T-helper 2 cell treated with Interferon-gamma antibody and Interleukin-4, amounts not matched to agents 5 μg/mL and 100 μg/mL, for 36 hours (primary cell): ENCODE data around the gene PCED1A.
"Not testable (repeated sequence)": the region's sequence is repeated elsewhere in the genome, so short reads cannot be mapped to it uniquely, and the experiment has no call there.

Experiments
- DNase-seq: peaks from one replicate; pipeline ENCODE4 v3.0.0; 2021; ENCODE audit warnings: low spot score
- H3K27ac Mint-ChIP-seq: one replicate; pipeline ENCODE4 v1.8.0; 2021; ENCODE audit warnings: mild to moderate bottlenecking, mixed read lengths
- H3K27me3 Mint-ChIP-seq: one replicate; pipeline ENCODE4 v1.8.0; 2021; ENCODE audit warnings: low read depth, mixed read lengths
- H3K36me3 Mint-ChIP-seq: one replicate; pipeline ENCODE4 v1.8.0; 2021; ENCODE audit warnings: low read depth, mixed read lengths
- H3K4me1 Mint-ChIP-seq: one replicate; pipeline ENCODE4 v1.8.0; 2021; ENCODE audit warnings: low read depth, mixed read lengths
- H3K4me3 Mint-ChIP-seq: one replicate; pipeline ENCODE4 v1.8.0; 2022; ENCODE audit warnings: mild to moderate bottlenecking, moderate library complexity, mixed read lengths
- H3K9me3 Mint-ChIP-seq: one replicate; pipeline ENCODE4 v1.8.0; 2021; ENCODE audit warnings: mixed read lengths

Gene PCED1A

GRCh38 chr20:2846698-2847097 is 6.2 kb upstream of the PCED1A start:
- H3K36me3 Mint-ChIP-seq, result peaks cover 16% of the 10 kb centered on the region
- peaks cover 10% of the 10 kb centered on the region for H3K4me1 Mint-ChIP-seq
- DNase-seq, result no peak
- no peaks in the 10 kb centered on the region for H3K27me3 Mint-ChIP-seq
- no peak overlapping the region for H3K4me3 Mint-ChIP-seq
- H3K27ac Mint-ChIP-seq, result no peak overlapping the region
- H3K9me3 Mint-ChIP-seq, result no peaks in the 10 kb centered on the region

DNA sequence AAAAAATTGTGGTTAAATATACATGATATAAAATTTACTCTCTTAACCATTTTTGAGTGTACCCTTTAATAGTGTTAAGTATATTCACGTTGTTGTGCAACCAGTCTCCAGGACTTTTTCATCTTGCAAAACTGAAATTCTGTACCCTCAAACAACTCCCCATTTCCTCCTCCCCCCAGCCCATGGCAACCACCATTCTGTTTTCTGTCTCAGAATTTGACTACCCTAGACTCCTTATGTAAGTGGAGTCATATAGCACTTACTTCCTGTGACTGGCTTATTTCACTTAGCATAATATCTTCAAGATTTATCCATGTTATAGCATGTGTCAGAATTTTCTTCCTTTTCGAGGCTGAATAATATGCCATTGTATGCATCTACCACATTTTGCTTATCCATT is 5.2 kb upstream of the PCED1A start:
- H3K36me3 Mint-ChIP-seq, result peaks cover 19% of the 10 kb centered on the region
- no peak overlapping the region for H3K4me3 Mint-ChIP-seq
- no peak for DNase-seq
- no peaks in the 10 kb centered on the region for H3K27me3 Mint-ChIP-seq
- no peak overlapping the region for H3K27ac Mint-ChIP-seq
- peaks cover 14% of the 10 kb centered on the region for H3K4me1 Mint-ChIP-seq
- no peaks in the 10 kb centered on the region for H3K9me3 Mint-ChIP-seq

DNA sequence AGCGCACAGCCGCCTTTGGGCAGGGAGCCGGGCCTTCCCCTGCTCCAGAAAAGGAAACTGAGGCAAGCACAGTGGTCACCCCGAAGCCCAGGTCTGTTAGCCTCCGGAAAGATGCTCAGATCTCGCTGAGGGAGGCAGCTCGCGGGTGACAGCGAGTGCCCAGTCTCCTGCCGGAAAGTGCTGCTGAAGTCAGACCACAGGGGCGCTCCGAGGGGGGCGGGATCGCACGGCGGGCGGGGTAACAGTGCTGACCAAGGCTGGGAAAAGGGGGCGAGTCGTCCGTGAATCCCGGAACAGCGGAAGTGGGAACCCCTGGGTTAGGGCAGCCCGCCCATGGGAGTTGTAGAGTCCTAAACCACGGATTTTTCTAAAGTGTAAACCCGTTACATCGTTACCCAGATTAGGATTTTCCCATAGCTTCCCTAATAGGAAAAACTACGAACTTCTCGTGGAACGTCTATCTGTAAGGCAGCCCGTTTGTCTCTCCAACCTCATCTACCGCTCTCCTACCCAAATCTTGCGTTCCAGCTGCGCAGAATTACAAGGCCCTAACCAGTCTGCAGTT is 594 bp upstream of the PCED1A start:
- Mint-ChIP-seq H3K9me3 (no peaks in the 10 kb centered on the region), H3K36me3 (peaks cover 17% of the 10 kb centered on the region), H3K4me1 (peaks cover 19% of the 10 kb centered on the region), H3K27me3 (no peaks in the 10 kb centered on the region), H3K27ac (peak overlapping the region; percentile 75), H3K4me3 (peak overlapping the region; percentile 88)
- peak; percentile 40 for DNase-seq

GRCh38 chr20:2839732-2840137 is 720 bp downstream of the PCED1A start:
- no peaks in the 10 kb centered on the region for H3K27me3 Mint-ChIP-seq
- peak overlapping the region; percentile 81 for H3K4me3 Mint-ChIP-seq
- no peaks in the 10 kb centered on the region for H3K9me3 Mint-ChIP-seq
- peak overlapping the region; percentile 81 for H3K27ac Mint-ChIP-seq
- H3K36me3 Mint-ChIP-seq, result peaks cover 15% of the 10 kb centered on the region
- no peak for DNase-seq
- peaks cover 13% of the 10 kb centered on the region for H3K4me1 Mint-ChIP-seq

- H3K4me1 Mint-ChIP-seq, result peaks cover 10% of the 10 kb centered on the region
- DNase-seq, result no peak
- peaks cover 11% of the 10 kb centered on the region for H3K36me3 Mint-ChIP-seq
- no peaks in the 10 kb centered on the region for H3K27me3 Mint-ChIP-seq
- no peaks in the 10 kb centered on the region for H3K9me3 Mint-ChIP-seq
- H3K27ac Mint-ChIP-seq, result peak overlapping the region; percentile 81
- peak overlapping the region; percentile 81 for H3K4me3 Mint-ChIP-seq
These were observed 1.4 kb downstream of the PCED1A start for GRCh38 chr20:2838847-2839671.

GRCh38 chr20:2838170-2838797 is 2.2 kb downstream of the PCED1A start:
- H3K4me3 Mint-ChIP-seq, result peak overlapping the region; percentile 17
- H3K27me3 Mint-ChIP-seq, result no peaks in the 10 kb centered on the region
- peaks cover 10% of the 10 kb centered on the region for H3K4me1 Mint-ChIP-seq
- H3K27ac Mint-ChIP-seq, result no peak overlapping the region
- no peak for DNase-seq
- H3K9me3 Mint-ChIP-seq, result no peaks in the 10 kb centered on the region
- H3K36me3 Mint-ChIP-seq, result peaks cover 10% of the 10 kb centered on the region

GRCh38 chr20:2837221-2837960 is 3.1 kb downstream of the PCED1A start:
- H3K4me1 Mint-ChIP-seq, result peaks cover 10% of the 10 kb centered on the region
- H3K36me3 Mint-ChIP-seq, result peaks cover 6% of the 10 kb centered on the region
- no peaks in the 10 kb centered on the region for H3K27me3 Mint-ChIP-seq
- no peaks in the 10 kb centered on the region for H3K9me3 Mint-ChIP-seq
- H3K4me3 Mint-ChIP-seq, result no peak overlapping the region
- no peak for DNase-seq
- H3K27ac Mint-ChIP-seq, result no peak overlapping the region

GRCh38 chr20:2836035-2836434 is 4.4 kb downstream of the PCED1A start:
- Mint-ChIP-seq H3K4me1 (peaks cover 7% of the 10 kb centered on the region), H3K4me3 (no peak overlapping the region), H3K36me3 (peaks cover 5% of the 10 kb centered on the region), H3K27me3 (peaks cover 5% of the 10 kb centered on the region), H3K9me3 (no peaks in the 10 kb centered on the region), H3K27ac (no peak overlapping the region)
- no peak for DNase-seq

DNA sequence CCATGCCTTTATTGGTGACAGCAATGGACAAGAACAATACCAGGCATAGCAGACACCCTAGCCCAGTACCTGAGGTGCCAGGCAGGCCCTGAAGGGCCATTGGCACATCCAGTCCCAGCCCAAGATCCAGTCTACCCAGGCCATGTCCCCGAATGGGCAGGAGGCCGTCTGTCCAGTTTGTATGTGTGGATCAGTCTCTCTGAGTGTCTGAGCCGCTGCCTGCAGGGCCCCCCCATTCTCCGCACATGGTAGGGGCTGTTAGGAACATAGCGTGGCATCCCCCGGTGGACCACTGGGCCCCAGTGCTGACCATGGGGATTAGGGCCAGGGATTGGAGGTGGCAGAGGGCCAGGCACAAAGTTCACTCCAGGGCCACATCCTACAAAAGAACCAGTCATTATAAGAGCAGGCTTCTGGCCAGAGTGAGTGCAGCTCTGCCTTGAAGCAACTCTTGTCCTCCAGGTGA is 5.1 kb downstream of the PCED1A start:
- Mint-ChIP-seq H3K9me3 (no peaks in the 10 kb centered on the region), H3K4me1 (peaks cover 7% of the 10 kb centered on the region), H3K4me3 (no peak overlapping the region), H3K36me3 (peaks cover 5% of the 10 kb centered on the region), H3K27ac (no peak overlapping the region), H3K27me3 (peaks cover 5% of the 10 kb centered on the region)
- DNase-seq, result no peak

DNA sequence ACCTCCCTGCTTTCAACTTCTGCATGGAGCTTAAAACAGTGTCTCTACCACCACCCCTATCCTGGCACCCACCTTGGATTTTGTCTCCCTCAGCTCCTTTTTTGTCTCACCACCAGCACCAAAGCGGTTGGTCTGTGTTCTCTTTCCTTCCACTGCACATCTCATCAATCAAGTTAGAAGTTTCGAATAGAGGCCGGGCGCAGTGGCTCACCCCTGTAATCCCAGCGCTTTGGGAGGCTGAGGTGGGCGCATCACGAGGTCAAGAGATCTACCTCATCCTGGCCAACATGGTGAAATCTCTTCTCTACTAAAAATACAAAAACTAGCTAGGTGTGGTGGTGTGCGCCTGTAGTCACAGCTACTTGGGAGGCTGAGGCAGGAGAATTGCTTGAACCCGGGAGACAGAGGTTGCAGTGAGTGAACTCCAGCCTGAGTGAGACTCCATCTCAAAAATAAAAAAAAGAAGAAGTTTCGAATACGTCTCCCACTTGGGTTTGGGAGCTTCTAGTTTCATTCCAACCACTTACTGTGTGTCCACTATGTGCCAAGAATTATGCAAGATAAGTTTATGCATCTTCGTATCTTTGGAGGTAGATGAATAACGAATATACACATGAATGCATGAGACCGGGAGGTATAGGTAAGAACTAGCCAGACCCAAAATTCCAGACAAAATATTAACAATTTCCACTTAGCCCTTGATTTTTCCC is 5.9 kb downstream of the PCED1A start:
- no peak for DNase-seq
- Mint-ChIP-seq H3K27me3 (peaks cover 14% of the 10 kb centered on the region), H3K27ac (no peak overlapping the region), H3K9me3 (no peaks in the 10 kb centered on the region), H3K36me3 (peaks cover 5% of the 10 kb centered on the region), H3K4me1 (peaks cover 7% of the 10 kb centered on the region), H3K4me3 (no peak overlapping the region)

DNA sequence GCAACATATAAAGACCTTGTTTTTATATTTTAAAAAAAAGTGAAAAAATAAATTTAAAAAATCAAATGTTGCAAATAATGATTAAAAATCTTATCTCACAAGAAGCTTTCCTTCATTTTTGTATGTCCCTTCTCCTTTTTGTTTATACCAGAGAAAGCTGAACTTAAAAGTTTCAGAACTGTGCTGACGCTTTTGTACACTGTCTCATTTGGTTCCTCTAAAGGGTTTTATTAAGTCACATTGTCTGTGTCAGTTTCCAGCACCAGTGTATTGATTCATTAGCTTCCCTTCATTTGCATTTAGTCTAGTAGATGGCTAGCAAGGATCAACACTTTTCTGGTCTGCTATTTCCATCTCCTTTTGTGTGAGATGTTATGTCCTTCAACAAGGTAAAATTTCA is 6.7 kb downstream of the PCED1A start:
- Mint-ChIP-seq H3K4me3 (no peak overlapping the region), H3K27me3 (peaks cover 20% of the 10 kb centered on the region), H3K4me1 (peaks cover 2% of the 10 kb centered on the region), H3K36me3 (peaks cover 3% of the 10 kb centered on the region), H3K9me3 (no peaks in the 10 kb centered on the region), H3K27ac (no peak overlapping the region)
- DNase-seq, result no peak

DNA sequence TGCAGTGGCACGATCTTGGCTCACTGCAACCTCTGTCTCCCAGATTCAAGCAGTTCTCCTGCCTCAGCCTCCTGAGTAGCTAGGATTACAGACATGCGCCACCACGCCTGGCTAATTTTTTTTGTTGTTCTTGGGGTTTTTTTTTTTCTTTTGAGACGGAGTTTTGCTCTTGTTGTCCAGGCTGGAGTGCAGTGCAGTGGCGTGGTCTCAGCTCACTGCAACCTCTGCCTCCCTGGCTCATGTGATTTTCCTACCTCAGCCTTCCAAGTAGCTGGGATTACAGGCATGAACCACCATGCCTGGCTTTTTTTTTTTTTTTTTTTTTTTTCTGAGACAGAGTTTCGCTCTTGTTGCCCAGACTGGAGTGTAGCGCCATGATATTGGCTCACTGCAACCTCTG is 9.2 kb downstream of the PCED1A start:
- H3K9me3 Mint-ChIP-seq, H3K27ac Mint-ChIP-seq, DNase-seq, H3K36me3 Mint-ChIP-seq, H3K4me3 Mint-ChIP-seq: not testable (repeated sequence)
- Mint-ChIP-seq H3K4me1 (peaks cover 12% of the 10 kb centered on the region), H3K27me3 (peaks cover 46% of the 10 kb centered on the region)

DNA sequence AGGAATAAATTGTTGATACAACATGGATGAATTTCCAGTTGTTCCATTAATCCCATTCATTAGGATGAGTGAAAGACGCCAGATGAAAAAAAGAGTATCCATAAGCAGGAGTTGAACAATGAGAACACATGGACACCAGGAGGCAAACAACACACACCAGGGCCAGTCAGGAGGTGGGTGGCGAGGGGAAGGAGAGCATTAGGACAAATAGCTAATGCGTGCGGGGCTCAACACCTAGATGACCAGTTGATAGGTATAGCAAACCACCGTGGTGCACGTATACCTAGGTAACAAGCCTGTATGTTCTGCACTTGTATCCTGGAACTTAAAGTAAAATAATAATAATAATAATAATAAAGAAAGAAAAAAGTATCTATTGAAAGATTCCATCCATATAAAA is 11.1 kb downstream of the PCED1A start:
- Mint-ChIP-seq H3K4me1 (peaks cover 18% of the 10 kb centered on the region), H3K9me3 (no peaks in the 10 kb centered on the region), H3K27ac (no peak overlapping the region), H3K27me3 (peaks cover 51% of the 10 kb centered on the region), H3K4me3 (no peak overlapping the region), H3K36me3 (peaks cover 1% of the 10 kb centered on the region)
- DNase-seq, result no peak
